ENCODE measurements around the gene PRKCB.

DNA sequence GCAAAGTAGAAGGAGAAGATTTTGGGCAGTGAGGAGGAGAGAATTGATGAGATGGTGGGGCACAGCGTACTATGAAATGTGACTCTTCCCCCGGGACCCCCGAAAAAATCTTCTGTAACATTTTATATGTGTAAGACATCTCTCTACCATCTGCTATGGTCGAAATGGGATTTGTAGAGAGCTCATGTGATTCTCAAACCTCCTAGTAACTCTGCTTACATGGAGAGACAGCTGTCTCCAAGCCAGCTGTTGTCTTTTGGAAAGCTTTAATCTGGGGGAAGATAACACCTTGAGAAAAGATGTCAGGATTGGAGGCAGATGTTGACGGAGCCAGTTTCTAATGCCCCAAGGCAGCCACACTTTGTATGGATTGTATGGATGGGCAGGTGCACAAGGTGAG lies 94.1 kb downstream of the PRKCB start:
- TF ChIP-seq, protein P1, sequence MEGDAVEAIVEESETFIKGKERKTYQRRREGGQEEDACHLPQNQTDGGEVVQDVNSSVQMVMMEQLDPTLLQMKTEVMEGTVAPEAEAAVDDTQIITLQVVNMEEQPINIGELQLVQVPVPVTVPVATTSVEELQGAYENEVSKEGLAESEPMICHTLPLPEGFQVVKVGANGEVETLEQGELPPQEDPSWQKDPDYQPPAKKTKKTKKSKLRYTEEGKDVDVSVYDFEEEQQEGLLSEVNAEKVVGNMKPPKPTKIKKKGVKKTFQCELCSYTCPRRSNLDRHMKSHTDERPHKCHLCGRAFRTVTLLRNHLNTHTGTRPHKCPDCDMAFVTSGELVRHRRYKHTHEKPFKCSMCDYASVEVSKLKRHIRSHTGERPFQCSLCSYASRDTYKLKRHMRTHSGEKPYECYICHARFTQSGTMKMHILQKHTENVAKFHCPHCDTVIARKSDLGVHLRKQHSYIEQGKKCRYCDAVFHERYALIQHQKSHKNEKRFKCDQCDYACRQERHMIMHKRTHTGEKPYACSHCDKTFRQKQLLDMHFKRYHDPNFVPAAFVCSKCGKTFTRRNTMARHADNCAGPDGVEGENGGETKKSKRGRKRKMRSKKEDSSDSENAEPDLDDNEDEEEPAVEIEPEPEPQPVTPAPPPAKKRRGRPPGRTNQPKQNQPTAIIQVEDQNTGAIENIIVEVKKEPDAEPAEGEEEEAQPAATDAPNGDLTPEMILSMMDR (conservative IDR thresholded peaks at IDR 0.05; ENCODE audit: low read depth in 2 of 2) = no peak
- TF ChIP-seq JUNB (IDR thresholded peaks at IDR 0.05; ENCODE audit: unreplicated experiment) = no peak
- TF ChIP-seq POLR2AphosphoS5 (IDR thresholded peaks at IDR 0.05; ENCODE audit: low read depth) = no peak
